AG09319 (cell line): Measurements from ENCODE around the gene NCR3LG1.

Experiments
- DNase-seq: peaks from one replicate; pipeline ENCODE4 v3.0.0-alpha.2; 2010; ENCODE audit warnings: low read depth; ENCODE audit errors: extremely low read depth
- CTCF ChIP-seq: IDR thresholded peaks from 2 replicates; pipeline ENCODE4 v1.5.1; 2011; ENCODE audit warnings: low read depth, mild to moderate bottlenecking, inconsistent platforms, low read length, moderate library complexity

NCR3LG1 gene

DNA sequence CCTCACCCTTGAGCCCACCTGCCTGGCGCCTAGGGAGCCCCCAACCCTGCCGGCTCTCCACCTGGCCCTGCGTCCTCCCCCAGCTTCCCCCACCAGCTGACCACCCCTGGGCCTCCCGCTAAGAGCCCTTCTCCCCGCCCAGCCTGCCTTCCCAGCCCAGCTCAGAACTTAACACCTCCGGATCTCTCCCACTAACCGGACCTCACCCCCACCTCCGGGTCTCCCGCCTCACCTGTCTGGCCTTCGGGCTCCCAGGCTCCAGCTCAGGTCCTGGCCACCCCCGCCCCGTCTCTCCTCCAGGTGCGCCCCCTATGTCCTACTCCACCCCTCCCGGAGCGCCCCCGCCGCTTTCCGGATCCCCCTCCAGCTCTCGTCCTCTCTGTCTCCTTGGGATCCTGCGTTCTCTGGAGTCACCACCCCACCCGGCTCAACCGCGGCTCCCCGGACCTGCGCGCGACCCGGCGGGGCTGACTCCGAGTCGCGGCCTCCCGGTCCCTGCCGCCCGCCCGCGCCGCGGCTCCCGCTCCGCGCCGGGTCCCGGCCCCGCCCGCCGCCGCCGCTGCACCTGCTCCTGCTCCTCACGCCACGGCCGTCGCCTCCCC is 37.1 kb downstream of the NCR3LG1 start, which contains the start of gene KCNJ11:
Gene KCNJ11, minus strand, starts transcription at position 51 of the 602 bp plus-strand sequence. CDS start 568 bp downstream, outside the sequence.
- no peak for TF ChIP-seq CTCF
- DNase-seq, result no peak

- DNase-seq, result no peak
- peak; percentile 39 for TF ChIP-seq CTCF
Measured at GRCh38 chr11:17389211-17389956, 37.8 kb downstream of the NCR3LG1 start.

GRCh38 chr11:17389957-17390649 is 38.5 kb downstream of the NCR3LG1 start:
- DNase-seq, result no peak
- no peak for TF ChIP-seq CTCF

- no peak for TF ChIP-seq CTCF
- no peak for DNase-seq
Measured at GRCh38 chr11:17391493-17392355, 40.1 kb downstream of the NCR3LG1 start.

- no peak for DNase-seq
- no peak for TF ChIP-seq CTCF
Measured at GRCh38 chr11:17392872-17393271, 41.3 kb downstream of the NCR3LG1 start.

DNA sequence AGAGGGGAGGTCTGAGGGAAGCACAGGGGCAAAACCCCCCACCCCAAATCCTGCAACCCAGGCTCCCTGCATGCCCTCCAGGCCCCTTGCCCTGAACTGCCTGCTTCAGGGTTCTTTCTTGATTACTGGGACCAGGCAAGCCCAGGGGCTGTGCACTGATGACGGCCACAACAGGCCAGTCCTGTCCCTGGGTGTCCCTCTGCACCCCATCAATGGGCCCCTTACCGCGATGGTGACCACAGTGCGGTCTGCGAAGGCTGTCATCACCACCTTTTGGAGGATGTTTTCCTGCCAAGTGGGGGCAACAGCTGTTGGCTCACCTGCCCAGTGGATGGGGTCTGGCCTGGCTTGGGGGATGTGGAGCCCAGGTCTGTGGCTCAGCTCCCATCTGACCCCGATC is 41.9 kb downstream of the NCR3LG1 start:
- no peak for TF ChIP-seq CTCF
- DNase-seq, result no peak
